ENCODE results near the gene TP53RK.

Gene TP53RK

DNA sequence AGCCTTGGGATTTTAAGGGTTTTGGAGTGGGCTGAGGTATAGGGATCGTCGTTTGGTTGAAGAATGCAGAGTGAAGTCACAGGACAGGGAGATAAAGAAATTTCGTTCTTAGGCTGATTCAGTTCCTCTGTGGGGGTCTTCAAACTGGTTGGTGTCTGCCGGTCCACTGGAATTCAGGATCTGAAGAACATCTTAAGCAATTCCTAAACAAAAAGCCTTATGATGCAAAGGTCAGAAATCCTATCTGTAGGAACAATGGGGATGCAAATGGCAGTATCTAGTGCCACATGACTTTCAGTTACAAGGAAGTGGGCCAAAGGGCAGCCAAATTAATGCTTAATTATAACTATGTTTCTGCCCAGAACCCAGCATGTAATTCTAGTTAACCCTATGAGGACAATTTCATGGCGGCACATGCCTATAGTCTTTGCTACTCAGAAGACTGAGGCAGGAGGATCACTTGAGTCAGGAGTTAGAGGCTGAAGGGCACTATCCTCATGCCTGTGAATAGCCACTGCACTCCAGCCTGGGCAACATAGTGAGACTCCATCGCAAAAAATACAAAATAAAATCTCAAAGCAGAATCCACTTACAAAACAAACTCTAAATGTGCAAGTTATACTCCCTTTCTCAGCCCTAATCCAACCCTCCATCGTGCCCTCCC lies 15.6 kb upstream of the TP53RK start:
- Histone ChIP-seq H3K27ac (ENCODE audit: low read length) (no peak overlapping the region), H3K9ac (ENCODE audit: low read length) (peak overlapping the region; percentile 13), H3K9me3 (ENCODE audit: control insufficient read depth, low read depth, low read length) (no peaks in the 10 kb centered on the region), H3K4me3 (ENCODE audit: low read length) (no peak overlapping the region), H3K4me1 (ENCODE audit: control insufficient read depth, low read depth, low read length) (peaks cover 25% of the 10 kb centered on the region), H3K27me3 (ENCODE audit: control insufficient read depth, insufficient read depth, low read length) (peaks cover 5% of the 10 kb centered on the region), H3K36me3 (ENCODE audit: control insufficient read depth, low read depth, low read length) (no peaks in the 10 kb centered on the region)

DNA sequence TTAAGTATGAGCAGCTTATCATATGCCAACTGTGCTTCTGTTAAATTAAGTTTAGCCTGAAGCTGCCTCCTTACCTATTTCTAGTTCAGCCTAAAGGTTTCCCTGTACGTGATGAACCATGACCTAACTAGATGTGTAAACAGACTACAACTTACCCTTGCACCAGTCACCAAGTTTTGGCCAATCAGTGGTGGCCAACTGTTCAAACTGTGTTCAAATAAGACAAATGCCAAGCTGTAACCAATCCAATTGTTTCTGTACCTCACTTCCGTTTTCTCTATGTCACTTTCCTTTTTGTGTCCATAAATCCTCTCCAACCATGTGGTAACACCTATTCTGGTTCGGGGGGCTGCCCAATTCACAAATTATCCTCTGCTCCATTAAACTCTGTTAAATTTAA lies 14.2 kb upstream of the TP53RK start:
- H3K4me3 ChIP-seq (ENCODE audit: low read length): no peak overlapping the region
- no peaks in the 10 kb centered on the region for H3K36me3 ChIP-seq (ENCODE audit: control insufficient read depth, low read depth, low read length)
- no peak overlapping the region for H3K9ac ChIP-seq (ENCODE audit: low read length)
- no peaks in the 10 kb centered on the region for H3K27me3 ChIP-seq (ENCODE audit: control insufficient read depth, insufficient read depth, low read length)
- no peaks in the 10 kb centered on the region for H3K9me3 ChIP-seq (ENCODE audit: control insufficient read depth, low read depth, low read length)
- H3K4me1 ChIP-seq (ENCODE audit: control insufficient read depth, low read depth, low read length): peaks cover 17% of the 10 kb centered on the region
- H3K27ac ChIP-seq (ENCODE audit: low read length): no peak overlapping the region

DNA sequence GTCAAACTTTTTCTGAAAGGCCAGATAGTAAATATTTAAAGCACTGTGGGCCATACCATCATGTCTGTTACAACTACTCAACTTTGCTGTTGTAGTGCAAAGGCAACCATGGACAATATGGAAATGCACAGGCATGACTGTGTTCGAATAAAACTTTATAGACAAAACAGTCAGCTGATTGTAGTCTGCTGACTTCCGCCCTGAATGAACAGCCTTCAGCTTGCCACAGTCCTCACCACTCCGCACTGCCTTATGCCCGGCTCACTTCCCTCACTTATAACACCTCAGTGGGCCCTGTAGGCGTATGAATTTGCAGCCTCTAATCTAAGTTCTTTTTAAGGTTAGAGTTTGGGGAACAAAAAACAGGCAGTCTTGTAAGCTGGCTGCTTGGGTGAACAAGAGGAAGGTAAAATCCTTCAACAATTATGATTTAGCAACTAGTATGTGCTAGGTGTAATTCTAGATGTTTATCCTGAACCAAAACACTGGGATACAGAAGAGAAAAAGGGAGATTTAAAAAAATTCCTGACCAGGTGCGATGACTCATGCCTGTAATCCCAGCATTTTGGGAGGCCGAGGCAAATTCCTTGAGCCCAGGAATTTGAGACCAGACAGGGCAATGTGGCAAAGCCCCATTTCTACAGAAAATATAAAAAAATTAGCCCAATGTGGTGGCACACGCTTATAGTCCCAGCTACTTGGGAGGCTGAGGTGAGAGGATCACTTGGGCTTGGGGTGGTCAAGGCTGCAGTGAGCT lies 13.4 kb upstream of the TP53RK start:
- Histone ChIP-seq H3K36me3 (ENCODE audit: control insufficient read depth, low read depth, low read length) (no peaks in the 10 kb centered on the region), H3K4me3 (ENCODE audit: low read length) (no peak overlapping the region), H3K9ac (ENCODE audit: low read length) (no peak overlapping the region), H3K4me1 (ENCODE audit: control insufficient read depth, low read depth, low read length) (peaks cover 15% of the 10 kb centered on the region), H3K9me3 (ENCODE audit: control insufficient read depth, low read depth, low read length) (no peaks in the 10 kb centered on the region), H3K27ac (ENCODE audit: low read length) (no peak overlapping the region), H3K27me3 (ENCODE audit: control insufficient read depth, insufficient read depth, low read length) (no peaks in the 10 kb centered on the region)

DNA sequence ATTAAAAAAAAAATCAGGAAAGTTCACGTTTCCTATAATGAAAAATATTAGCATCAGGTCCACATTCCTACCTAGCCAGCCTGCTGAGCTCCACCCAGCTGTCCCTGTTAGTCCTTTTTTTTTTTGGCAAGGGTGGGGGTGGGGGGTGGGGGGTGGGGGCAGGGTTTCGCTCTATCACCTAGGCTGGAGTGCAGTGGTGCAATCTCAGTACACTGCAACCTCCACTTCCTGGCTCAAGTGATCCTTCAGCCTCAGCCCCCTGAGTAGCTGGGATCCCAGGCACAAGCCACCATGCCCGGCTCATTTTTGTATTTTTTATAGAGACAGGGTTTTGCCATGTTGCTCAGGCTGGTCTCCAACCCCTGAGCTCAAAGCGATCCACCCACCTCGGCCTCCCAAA lies 12.7 kb upstream of the TP53RK start:
- Histone ChIP-seq H3K9me3 (ENCODE audit: control insufficient read depth, low read depth, low read length) (no peaks in the 10 kb centered on the region), H3K36me3 (ENCODE audit: control insufficient read depth, low read depth, low read length) (no peaks in the 10 kb centered on the region), H3K4me1 (ENCODE audit: control insufficient read depth, low read depth, low read length) (peaks cover 15% of the 10 kb centered on the region), H3K27me3 (ENCODE audit: control insufficient read depth, insufficient read depth, low read length) (no peaks in the 10 kb centered on the region), H3K27ac (ENCODE audit: low read length) (no peak overlapping the region), H3K9ac (ENCODE audit: low read length) (no peak overlapping the region), H3K4me3 (ENCODE audit: low read length) (no peak overlapping the region)

DNA sequence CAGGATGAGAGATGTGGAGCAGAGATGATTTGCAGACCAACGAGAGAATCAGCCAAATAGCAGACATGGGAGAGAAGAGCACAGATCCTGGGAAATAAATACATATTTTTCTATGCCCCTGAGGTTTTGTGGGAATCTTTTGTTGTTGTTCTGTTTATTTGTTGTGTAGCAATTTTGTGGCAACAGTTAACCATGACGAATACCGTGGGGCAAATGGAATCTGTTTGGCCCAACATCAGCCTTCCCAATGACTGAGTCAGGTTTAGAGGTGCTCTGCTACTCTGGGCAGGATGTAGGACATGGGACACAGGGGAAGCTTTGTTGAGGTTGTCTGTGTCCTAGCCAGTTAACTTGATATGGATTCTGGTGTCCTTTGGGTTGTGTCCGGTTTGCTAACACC lies 12.3 kb upstream of the TP53RK start:
- H3K36me3 ChIP-seq (ENCODE audit: control insufficient read depth, low read depth, low read length): no peaks in the 10 kb centered on the region
- H3K27ac ChIP-seq (ENCODE audit: low read length): no peak overlapping the region
- no peaks in the 10 kb centered on the region for H3K27me3 ChIP-seq (ENCODE audit: control insufficient read depth, insufficient read depth, low read length)

DNA sequence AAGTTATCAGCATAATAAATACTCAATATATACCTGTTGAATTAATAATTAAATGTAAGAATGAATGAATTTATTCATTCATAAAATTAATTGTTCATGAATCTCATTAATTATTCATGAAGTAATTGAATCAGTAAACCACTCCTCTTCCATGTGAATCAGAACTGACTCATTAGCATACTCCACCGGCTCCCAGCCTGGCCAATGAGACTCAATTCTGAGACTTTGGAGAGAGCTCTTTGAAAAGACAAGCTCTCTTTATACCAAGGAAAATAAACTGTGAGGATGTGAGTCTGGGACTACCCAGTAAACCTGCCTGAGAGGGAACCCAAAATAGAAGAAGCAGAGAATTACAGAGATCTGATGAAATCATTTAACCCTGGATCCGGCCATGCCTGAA lies 11.8 kb upstream of the TP53RK start:
- no peak overlapping the region for H3K27ac ChIP-seq (ENCODE audit: low read length)
- H3K4me3 ChIP-seq (ENCODE audit: low read length): no peak overlapping the region

More for the DNA sequence above, 12.3 kb upstream of the TP53RK start:
- no peak overlapping the region for H3K9ac ChIP-seq (ENCODE audit: low read length)
- no peak overlapping the region for H3K4me3 ChIP-seq (ENCODE audit: low read length)
- peaks cover 15% of the 10 kb centered on the region for H3K4me1 ChIP-seq (ENCODE audit: control insufficient read depth, low read depth, low read length)
- no peaks in the 10 kb centered on the region for H3K9me3 ChIP-seq (ENCODE audit: control insufficient read depth, low read depth, low read length)

DNA sequence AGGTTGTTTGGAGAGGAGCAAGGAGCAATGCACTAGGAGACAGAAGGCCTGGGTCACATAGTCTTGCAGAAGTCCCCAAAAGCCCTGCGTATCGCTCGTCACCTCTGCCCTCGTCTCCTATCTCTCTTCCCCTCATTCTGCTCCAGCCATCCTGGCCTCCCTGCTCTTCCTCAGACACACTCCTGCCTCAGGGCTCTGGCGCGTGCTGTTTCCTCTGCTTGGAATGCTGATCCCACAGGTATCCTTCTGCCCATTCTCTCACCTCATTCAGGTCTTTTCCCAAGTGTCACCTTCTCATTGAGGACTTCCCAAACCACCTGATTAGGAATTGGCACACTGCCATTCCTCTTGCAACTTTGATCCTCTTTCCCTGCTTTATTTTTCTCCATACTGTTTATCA lies 11.2 kb upstream of the TP53RK start:
- no peaks in the 10 kb centered on the region for H3K9me3 ChIP-seq (ENCODE audit: control insufficient read depth, low read depth, low read length)
- H3K4me1 ChIP-seq (ENCODE audit: control insufficient read depth, low read depth, low read length): peaks cover 15% of the 10 kb centered on the region
- no peaks in the 10 kb centered on the region for H3K27me3 ChIP-seq (ENCODE audit: control insufficient read depth, insufficient read depth, low read length)
- H3K4me3 ChIP-seq (ENCODE audit: low read length): no peak overlapping the region
- H3K9ac ChIP-seq (ENCODE audit: low read length): no peak overlapping the region
- H3K36me3 ChIP-seq (ENCODE audit: control insufficient read depth, low read depth, low read length): no peaks in the 10 kb centered on the region
- no peak overlapping the region for H3K27ac ChIP-seq (ENCODE audit: low read length)

More for the DNA sequence above, 11.8 kb upstream of the TP53RK start:
- no peaks in the 10 kb centered on the region for H3K27me3 ChIP-seq (ENCODE audit: control insufficient read depth, insufficient read depth, low read length)
- no peaks in the 10 kb centered on the region for H3K9me3 ChIP-seq (ENCODE audit: control insufficient read depth, low read depth, low read length)
- no peak overlapping the region for H3K9ac ChIP-seq (ENCODE audit: low read length)
- H3K4me1 ChIP-seq (ENCODE audit: control insufficient read depth, low read depth, low read length): peaks cover 15% of the 10 kb centered on the region
- no peaks in the 10 kb centered on the region for H3K36me3 ChIP-seq (ENCODE audit: control insufficient read depth, low read depth, low read length)

DNA sequence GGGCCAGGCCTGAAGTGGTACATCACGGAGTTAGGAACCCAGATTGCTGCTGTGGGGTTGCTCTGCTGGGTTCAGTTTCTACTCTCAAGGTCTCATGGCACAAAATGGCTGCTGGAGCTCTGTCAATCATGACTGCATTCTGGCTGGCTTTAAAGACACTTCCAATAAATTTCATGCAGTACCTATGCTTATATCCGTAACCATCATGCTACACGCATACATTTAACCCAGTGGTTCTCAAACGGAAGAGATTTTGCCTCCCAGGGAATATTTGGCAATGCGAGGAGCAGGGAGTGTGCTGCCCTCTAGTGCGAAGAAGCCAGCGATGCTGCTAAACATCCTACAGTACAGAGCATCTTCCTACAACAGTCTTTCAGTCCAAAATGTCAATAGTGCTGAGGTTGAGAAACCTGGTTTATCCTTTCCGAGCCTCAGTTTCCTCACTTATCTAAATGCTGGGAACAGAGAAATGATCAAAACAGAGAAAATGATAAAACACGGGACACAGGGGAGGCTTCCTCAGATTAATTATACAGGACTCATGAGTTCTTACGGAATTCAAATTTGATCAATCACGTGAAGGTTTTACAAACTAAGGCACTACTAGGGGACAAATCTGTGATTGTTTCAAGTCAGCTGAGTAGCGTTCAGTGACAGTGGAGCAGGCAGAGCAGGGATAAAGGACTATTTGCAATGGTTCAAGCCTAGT lies 10.6 kb upstream of the TP53RK start:
- H3K27me3 ChIP-seq (ENCODE audit: control insufficient read depth, insufficient read depth, low read length): no peaks in the 10 kb centered on the region
- H3K27ac ChIP-seq (ENCODE audit: low read length): no peak overlapping the region
- H3K9me3 ChIP-seq (ENCODE audit: control insufficient read depth, low read depth, low read length): no peaks in the 10 kb centered on the region
- H3K4me1 ChIP-seq (ENCODE audit: control insufficient read depth, low read depth, low read length): peaks cover 12% of the 10 kb centered on the region
- no peak overlapping the region for H3K9ac ChIP-seq (ENCODE audit: low read length)
- H3K4me3 ChIP-seq (ENCODE audit: low read length): no peak overlapping the region
- H3K36me3 ChIP-seq (ENCODE audit: control insufficient read depth, low read depth, low read length): no peaks in the 10 kb centered on the region

DNA sequence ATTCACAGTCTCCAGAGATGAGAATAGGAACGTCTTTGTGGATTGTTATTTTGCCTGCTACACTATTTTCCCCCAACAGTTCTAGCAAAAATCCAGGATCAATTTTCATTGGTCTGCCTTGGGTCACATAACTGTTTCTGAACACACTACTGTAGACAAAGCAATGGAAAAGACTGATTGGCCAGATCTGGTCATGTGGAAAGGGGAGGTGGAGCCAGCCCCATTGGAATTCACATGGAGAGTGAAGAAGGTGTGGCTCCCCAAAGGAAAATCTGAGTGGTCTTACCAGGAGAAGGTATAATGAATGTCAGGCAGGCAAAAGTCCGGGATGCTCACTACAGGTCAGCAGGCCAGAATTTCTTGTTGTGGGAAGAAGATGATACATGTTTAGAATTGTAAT lies 9.5 kb upstream of the TP53RK start:
- Histone ChIP-seq H3K36me3 (ENCODE audit: control insufficient read depth, low read depth, low read length) (no peaks in the 10 kb centered on the region), H3K4me3 (ENCODE audit: low read length) (no peak overlapping the region), H3K9me3 (ENCODE audit: control insufficient read depth, low read depth, low read length) (no peaks in the 10 kb centered on the region), H3K27me3 (ENCODE audit: control insufficient read depth, insufficient read depth, low read length) (no peaks in the 10 kb centered on the region), H3K4me1 (ENCODE audit: control insufficient read depth, low read depth, low read length) (peaks cover 7% of the 10 kb centered on the region), H3K27ac (ENCODE audit: low read length) (no peak overlapping the region), H3K9ac (ENCODE audit: low read length) (no peak overlapping the region)

DNA sequence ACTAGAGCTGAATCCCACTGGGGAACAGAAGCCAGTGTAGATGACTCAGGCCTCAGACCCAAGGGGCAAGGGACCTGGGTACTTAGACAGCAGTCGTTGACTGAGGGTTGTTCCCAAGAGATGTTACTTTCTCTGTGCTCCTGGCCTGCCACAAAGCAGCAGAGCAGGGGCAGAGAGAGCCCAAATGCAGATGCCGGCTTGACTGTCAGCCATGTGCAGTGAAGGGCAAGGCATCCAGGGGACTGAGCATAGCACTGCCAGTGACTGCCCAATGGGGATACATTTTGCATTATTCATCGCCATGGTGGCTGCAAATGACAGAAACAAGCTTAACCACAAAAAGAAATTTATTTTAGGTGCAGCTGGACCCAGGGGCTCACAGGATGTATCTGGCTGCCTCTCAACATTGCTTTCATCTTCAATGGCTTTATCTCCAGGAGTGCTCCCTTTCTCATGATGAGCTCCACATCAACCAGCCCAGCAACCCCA lies 7.6 kb upstream of the TP53RK start:
- Histone ChIP-seq H3K27ac (ENCODE audit: low read length) (no peak overlapping the region), H3K36me3 (ENCODE audit: control insufficient read depth, low read depth, low read length) (no peaks in the 10 kb centered on the region), H3K27me3 (ENCODE audit: control insufficient read depth, insufficient read depth, low read length) (no peaks in the 10 kb centered on the region), H3K4me3 (ENCODE audit: low read length) (no peak overlapping the region), H3K9me3 (ENCODE audit: control insufficient read depth, low read depth, low read length) (no peaks in the 10 kb centered on the region), H3K9ac (ENCODE audit: low read length) (no peak overlapping the region), H3K4me1 (ENCODE audit: control insufficient read depth, low read depth, low read length) (no peaks in the 10 kb centered on the region)

DNA sequence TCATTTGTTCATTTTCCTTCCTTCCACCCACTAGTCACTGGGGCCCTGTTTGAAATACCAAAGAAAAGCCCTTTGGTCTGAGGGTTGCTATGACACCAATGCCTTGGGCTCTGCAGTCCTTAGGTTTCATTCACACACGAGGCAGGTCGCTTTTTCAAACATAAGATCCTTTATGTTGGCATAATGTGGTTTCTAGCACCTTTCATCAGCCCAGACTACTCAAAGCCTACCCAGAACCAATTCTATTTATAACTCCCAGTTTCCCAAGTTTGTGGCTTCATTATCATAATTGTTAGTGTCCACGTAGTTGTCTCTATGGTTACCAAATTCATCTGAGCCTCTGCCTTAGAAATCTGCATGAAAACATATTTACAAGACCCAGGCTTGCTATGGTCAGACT lies 6.6 kb upstream of the TP53RK start:
- no peak overlapping the region for H3K9ac ChIP-seq (ENCODE audit: low read length)

More for the DNA sequence above, 6.6 kb upstream of the TP53RK start:
- Histone ChIP-seq H3K4me3 (ENCODE audit: low read length) (no peak overlapping the region), H3K9me3 (ENCODE audit: control insufficient read depth, low read depth, low read length) (no peaks in the 10 kb centered on the region), H3K27ac (ENCODE audit: low read length) (no peak overlapping the region), H3K4me1 (ENCODE audit: control insufficient read depth, low read depth, low read length) (no peaks in the 10 kb centered on the region), H3K27me3 (ENCODE audit: control insufficient read depth, insufficient read depth, low read length) (no peaks in the 10 kb centered on the region), H3K36me3 (ENCODE audit: control insufficient read depth, low read depth, low read length) (no peaks in the 10 kb centered on the region)
